PC-3 (cell line): ENCODE data around the gene MAP7D3. TPM values are rescaled to one million over a fixed set of nuclear protein-coding genes. Genes with fewer than 3 reads are reported as not detected.

Experiments
- ATAC-seq: fragments of 200-7000 bp; cut with Tn5 transposase; 2 replicates; pipeline ENCODE4 v1.9.1; 2020; ENCODE audit warnings: mild to moderate bottlenecking, moderate library complexity
- BruUV-seq: library from RNA; stranded (reverse); fragments of 400-500 nt; replicated peaks from 2 replicates; lab custom pipeline; 2021; lab: Mats Ljungman, UMichigan
- CTCF ChIA-PET: fragments of 300-600 bp; sonication (Branson Sonifier 250); formaldehyde crosslinking; loops from one replicate; lab custom pipeline; 2022; ENCODE audit warnings: antibody characterized with exemption; lab: Charles Lee
- POLR2A ChIA-PET: fragments of 300-600 bp; sonication (Branson Sonifier 250); formaldehyde crosslinking; loops from one replicate; lab custom pipeline; 2022; ENCODE audit warnings: antibody characterized with exemption; ENCODE audit not compliant: unreplicated experiment; lab: Charles Lee
- DNase-seq: peaks from one replicate; pipeline ENCODE4 v3.0.0-alpha.2; 2015
- H2AFZ ChIP-seq: fragments of 300-600 bp; sonication (generic); 2 replicates; pipeline ENCODE4 v1.6.0; 2016; ENCODE audit warnings: antibody characterized with exemption, low read length
- H3F3A ChIP-seq: fragments of 300-600 bp; sonication (generic); one replicate; pipeline ENCODE4 v1.6.0; 2017; ENCODE audit warnings: antibody characterized with exemption, low read length, control low read depth, mild to moderate bottlenecking; ENCODE audit not compliant: unreplicated experiment
- H3K27ac ChIP-seq: fragments of 300-600 bp; sonication (generic); 2 replicates; pipeline ENCODE4 v1.5.1; 2016; ENCODE audit warnings: mild to moderate bottlenecking, low read length
- H3K27me3 ChIP-seq: fragments of 300-600 bp; sonication (generic); 2 replicates; pipeline ENCODE4 v1.6.1; 2016; ENCODE audit warnings: low read length, mixed read lengths
- H3K36me3 ChIP-seq: fragments of 300-600 bp; sonication (generic); 2 replicates; pipeline ENCODE4 v1.6.1; 2016; ENCODE audit warnings: low read depth, mixed run types, low read length, mixed read lengths
- H3K4me1 ChIP-seq: fragments of 300-600 bp; sonication (generic); 2 replicates; pipeline ENCODE4 v1.5.1; 2016; ENCODE audit warnings: low read length; ENCODE audit not compliant: insufficient read depth
- H3K4me2 ChIP-seq: fragments of 300-600 bp; sonication (generic); 2 replicates; pipeline ENCODE4 v1.6.0; 2016; ENCODE audit warnings: low read length
- H3K4me3 ChIP-seq: fragments of 300-600 bp; sonication (generic); 2 replicates; pipeline ENCODE4 v1.5.1; 2016; ENCODE audit warnings: mild to moderate bottlenecking, low read length, mixed read lengths
- H3K79me2 ChIP-seq: fragments of 300-600 bp; sonication (generic); 2 replicates; pipeline ENCODE4 v1.6.1; 2017; ENCODE audit warnings: low read length, mixed read lengths
- H3K9ac ChIP-seq: fragments of 300-600 bp; sonication (generic); 2 replicates; pipeline ENCODE4 v1.6.0; 2016; ENCODE audit warnings: mild to moderate bottlenecking, low read length
- H3K9me2 ChIP-seq: fragments of 300-600 bp; sonication (generic); replicated peaks from 2 replicates; pipeline ENCODE4 v1.6.1; 2016; ENCODE audit warnings: mixed run types, low read length, mixed read lengths
- H3K9me3 ChIP-seq: fragments of 300-600 bp; sonication (generic); 2 replicates; pipeline ENCODE4 v1.6.1; 2016; ENCODE audit warnings: low read length, mixed read lengths
- H4K20me1 ChIP-seq: fragments of 300-600 bp; sonication (generic); 2 replicates; pipeline ENCODE4 v1.6.1; 2016; ENCODE audit warnings: low read length, mixed read lengths
- EZH2 ChIP-seq: fragments of 300-600 bp; sonication (generic); IDR thresholded peaks from one replicate; pipeline ENCODE4 v1.6.1; 2017; ENCODE audit warnings: antibody characterized with exemption, mild to moderate bottlenecking, low read length; ENCODE audit not compliant: unreplicated experiment
- EZH2phosphoT487 ChIP-seq: fragments of 300-600 bp; sonication (generic); IDR thresholded peaks from 2 replicates; pipeline ENCODE4 v1.6.1; 2018; ENCODE audit warnings: mild to moderate bottlenecking, antibody characterized with exemption, low read length, borderline replicate concordance
- intact Hi-C: fragments of 100-400 bp; cut with micrococcal nuclease; formaldehyde crosslinking; loops from 2 replicates; pipeline ENCODE4 v1.9.0; 2023
- total RNA-seq: library from RNA; depleted of rRNA; stranded (reverse); fragments of >200 nt; gene quantifications from 2 replicates; pipeline ENCODE4 v1.2.3, GENCODE V29; 2014
- TF ChIP-seq, protein P1 (sequence below): fragments of 300-600 bp; sonication (generic); conservative IDR thresholded peaks from 2 replicates; pipeline ENCODE4 v1.5.1; 2017; ENCODE audit warnings: antibody characterized with exemption, low read depth, mild to moderate bottlenecking, low read length

MAP7D3 gene
- total RNA-seq, 1 experiment from 2014 or later: 0.40 TPM

DNA sequence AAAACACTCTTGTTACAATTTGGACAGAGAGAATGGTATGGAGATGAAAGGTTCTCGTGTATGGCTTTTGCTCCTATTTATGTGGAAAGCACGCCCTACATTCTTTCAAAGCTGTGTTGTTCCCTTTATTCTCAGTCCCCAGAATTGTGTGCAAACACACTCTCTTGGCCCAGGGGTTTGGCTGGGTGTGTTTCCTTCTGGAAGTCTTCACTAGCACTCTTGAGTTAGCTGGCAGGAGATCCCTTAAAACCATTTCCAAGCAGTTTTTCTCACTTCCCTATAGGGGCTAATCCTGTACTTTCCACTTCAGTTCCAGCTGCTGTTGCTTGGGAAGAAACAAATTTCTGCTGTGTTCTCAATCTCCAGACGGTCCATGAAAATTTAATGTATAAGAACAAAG is 68.8 kb downstream of the MAP7D3 start:
- H3F3A ChIP-seq: no peaks in the 10 kb centered on the region
- BruUV-seq: no TSS peak
- TF ChIP-seq EZH2phosphoT487 (no peak), EZH2 (no peak)
- TF ChIP-seq, protein P1, sequence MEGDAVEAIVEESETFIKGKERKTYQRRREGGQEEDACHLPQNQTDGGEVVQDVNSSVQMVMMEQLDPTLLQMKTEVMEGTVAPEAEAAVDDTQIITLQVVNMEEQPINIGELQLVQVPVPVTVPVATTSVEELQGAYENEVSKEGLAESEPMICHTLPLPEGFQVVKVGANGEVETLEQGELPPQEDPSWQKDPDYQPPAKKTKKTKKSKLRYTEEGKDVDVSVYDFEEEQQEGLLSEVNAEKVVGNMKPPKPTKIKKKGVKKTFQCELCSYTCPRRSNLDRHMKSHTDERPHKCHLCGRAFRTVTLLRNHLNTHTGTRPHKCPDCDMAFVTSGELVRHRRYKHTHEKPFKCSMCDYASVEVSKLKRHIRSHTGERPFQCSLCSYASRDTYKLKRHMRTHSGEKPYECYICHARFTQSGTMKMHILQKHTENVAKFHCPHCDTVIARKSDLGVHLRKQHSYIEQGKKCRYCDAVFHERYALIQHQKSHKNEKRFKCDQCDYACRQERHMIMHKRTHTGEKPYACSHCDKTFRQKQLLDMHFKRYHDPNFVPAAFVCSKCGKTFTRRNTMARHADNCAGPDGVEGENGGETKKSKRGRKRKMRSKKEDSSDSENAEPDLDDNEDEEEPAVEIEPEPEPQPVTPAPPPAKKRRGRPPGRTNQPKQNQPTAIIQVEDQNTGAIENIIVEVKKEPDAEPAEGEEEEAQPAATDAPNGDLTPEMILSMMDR: no peak

DNA sequence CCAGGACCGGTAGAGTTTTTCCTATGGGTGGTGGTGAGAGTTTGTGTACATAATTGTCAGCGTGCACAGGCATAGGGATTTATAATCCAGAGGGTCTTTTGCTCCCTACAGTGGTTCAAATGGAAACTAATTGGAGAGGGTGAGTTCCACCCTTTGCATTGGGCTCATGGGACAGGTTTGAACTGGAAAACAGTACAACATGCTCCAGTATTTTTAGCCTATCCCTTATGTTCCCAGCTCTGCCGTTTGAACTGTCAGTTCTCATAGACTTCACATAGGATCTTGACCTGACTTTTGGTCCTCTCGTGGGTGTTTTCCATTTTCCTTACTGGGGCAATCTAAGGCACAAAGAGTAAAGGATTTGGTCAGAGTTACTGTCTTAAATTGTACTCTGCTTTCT is 72.1 kb downstream of the MAP7D3 start:
- H3K4me2 ChIP-seq: no peak overlapping the region
- CTCF ChIA-PET: no interaction called here
- ATAC-seq (no peak), DNase-seq (no peak)
- H3K27ac ChIP-seq: no peak overlapping the region
- H4K20me1 ChIP-seq: no peaks in the 10 kb centered on the region
- TF ChIP-seq EZH2phosphoT487 (no peak), EZH2 (no peak)
- TF ChIP-seq, protein P1: no peak
- intact Hi-C loops: no loop called here
- no peak overlapping the region for H3K9ac ChIP-seq
- POLR2A ChIA-PET: no interaction called here
- no peaks in the 10 kb centered on the region for H3K36me3 ChIP-seq
- BruUV-seq: no TSS peak
- H2AFZ ChIP-seq: no peak overlapping the region
- no peaks in the 10 kb centered on the region for H3K9me3 ChIP-seq
- H3K4me3 ChIP-seq: no peak overlapping the region
- H3K9me2 ChIP-seq: no peaks in the 10 kb centered on the region
- H3F3A ChIP-seq: no peaks in the 10 kb centered on the region
- peaks cover 10% of the 10 kb centered on the region for H3K4me1 ChIP-seq
- no peaks in the 10 kb centered on the region for H3K79me2 ChIP-seq
- no peaks in the 10 kb centered on the region for H3K27me3 ChIP-seq

More for the DNA sequence above, 68.8 kb downstream of the MAP7D3 start:
- no peak for DNase-seq
- no peaks in the 10 kb centered on the region for H3K36me3 ChIP-seq
- H3K27ac ChIP-seq: no peak overlapping the region
- no peak for ATAC-seq
- no peaks in the 10 kb centered on the region for H3K27me3 ChIP-seq
- no peaks in the 10 kb centered on the region for H4K20me1 ChIP-seq
- no peak overlapping the region for H3K9ac ChIP-seq
- intact Hi-C loops: no loop called here
- peaks cover 9% of the 10 kb centered on the region; the same call in 1 of the 2 replicates for H3K4me1 ChIP-seq
- H3K4me2 ChIP-seq: no peak overlapping the region
- H2AFZ ChIP-seq: no peak overlapping the region
- no peaks in the 10 kb centered on the region for H3K79me2 ChIP-seq
- H3K9me2 ChIP-seq: no peaks in the 10 kb centered on the region
- no peak overlapping the region for H3K4me3 ChIP-seq
- ChIA-PET POLR2A (no interaction called here), CTCF (no interaction called here)
- H3K9me3 ChIP-seq: no peaks in the 10 kb centered on the region

DNA sequence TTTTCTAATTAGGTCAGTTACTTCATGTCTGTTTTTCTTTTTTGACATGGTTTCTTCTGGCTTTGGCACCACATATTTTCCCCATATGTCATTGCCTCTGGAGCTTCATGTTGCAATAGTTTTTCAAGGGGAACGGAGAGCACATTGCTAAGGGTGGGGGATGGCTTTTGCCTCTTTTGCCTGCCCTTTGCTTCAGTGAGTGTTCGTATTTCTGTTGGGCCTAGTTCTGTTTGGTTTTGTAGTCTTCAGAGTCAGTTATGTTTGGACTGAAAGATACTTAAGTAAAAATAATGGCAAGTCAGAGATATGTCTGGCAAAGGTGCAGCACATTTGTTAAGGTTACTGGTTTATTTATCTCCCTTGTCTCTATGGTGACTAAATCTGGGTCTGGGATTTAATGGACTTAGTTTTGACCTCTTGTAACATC is 74.8 kb downstream of the MAP7D3 start:
- no peak overlapping the region for H3K27ac ChIP-seq
- 0 out of 2 replicates have a peak overlapping the region, but pooled peaks have one; percentile 29 for H3K4me2 ChIP-seq
- H3K36me3 ChIP-seq: no peaks in the 10 kb centered on the region
- no peaks in the 10 kb centered on the region for H3F3A ChIP-seq
- DNase-seq (peak; percentile 37), ATAC-seq (no peak)
- no peak overlapping the region for H3K9ac ChIP-seq
- BruUV-seq: no TSS peak
- TF ChIP-seq, protein P1: no peak
- TF ChIP-seq EZH2phosphoT487 (no peak), EZH2 (no peak)
- H3K79me2 ChIP-seq: no peaks in the 10 kb centered on the region
- CTCF ChIA-PET: no interaction called here
- peaks cover 10% of the 10 kb centered on the region for H3K4me1 ChIP-seq
- intact Hi-C loops: no loop called here
- no peak overlapping the region; the same call in 1 of the 2 replicates for H2AFZ ChIP-seq
- H3K9me2 ChIP-seq: no peaks in the 10 kb centered on the region
- H3K27me3 ChIP-seq: no peaks in the 10 kb centered on the region
- no peaks in the 10 kb centered on the region for H4K20me1 ChIP-seq
- H3K4me3 ChIP-seq: no peak overlapping the region
- POLR2A ChIA-PET: no interaction called here
- no peaks in the 10 kb centered on the region for H3K9me3 ChIP-seq
